Gastroesophageal sphincter (tissue), 4 donors: ENCODE measurements around the gene MRPS26. TPM values are rescaled to one million over a fixed set of nuclear protein-coding genes. Genes with fewer than 3 reads are reported as not detected.

ENCODE experiments used
- ATAC-seq: fragments of 150-250 bp; one replicate; pipeline ENCODE4 v1.9.1; 2016; ENCODE audit warnings: mild to moderate bottlenecking, moderate library complexity
- H3K27ac ChIP-seq, 4 donors: fragments of 200-600 bp; sonication (generic) in 3 of 4; 1 replicate in 3 of 4; 2 replicates in 1 of 4; pipeline ENCODE4 v1.5.1; 2016 to 2019
- H3K27me3 ChIP-seq: fragments of 200-600 bp; sonication (generic); one replicate; pipeline ENCODE4 v1.5.1; 2019
- H3K36me3 ChIP-seq, 2 donors: fragments of 200-600 bp; sonication (generic); one replicate each; pipeline ENCODE4 v1.5.1; 2019; ENCODE audit warnings: control low read depth in 1 of 2
- H3K4me1 ChIP-seq, 3 donors: fragments of 200-600 bp; sonication (generic); 1 replicate in 2 of 3; 2 replicates in 1 of 3; pipeline ENCODE4 v1.5.1; 2016 to 2019; ENCODE audit warnings: control low read depth in 2 of 3
- H3K4me3 ChIP-seq, 2 donors: fragments of 200-600 bp; sonication (generic); one replicate each; pipeline ENCODE4 v1.5.1; 2019; ENCODE audit warnings: mild to moderate bottlenecking in 1 of 2, moderate library complexity in 1 of 2
- H3K9me3 ChIP-seq, 3 donors: fragments of 200-600 bp; sonication (generic); one replicate each; pipeline ENCODE4 v1.5.1; 2017 to 2019; ENCODE audit warnings: control low read depth in 2 of 3
- CTCF ChIP-seq, 4 experiments: fragments of 200-600 bp in 2 of 4; fragments of 450-650 bp in 2 of 4; sonication (generic) in 1 of 4; IDR thresholded peaks; one replicate each; pipeline ENCODE4 v1.5.1; 2017 to 2019; ENCODE audit warnings: antibody characterized with exemption in 4 of 4, mild to moderate bottlenecking in 2 of 4, moderate library complexity in 2 of 4
- EP300 ChIP-seq: sonication (generic); formaldehyde crosslinking; IDR thresholded peaks from one replicate; pipeline ENCODE4 v1.6.1; 2017; ENCODE audit warnings: antibody characterized with exemption, mild to moderate bottlenecking
- POLR2A ChIP-seq, 2 donors: fragments of 450-650 bp; IDR thresholded peaks; one replicate each; pipeline ENCODE4 v1.6.1; 2017; ENCODE audit warnings: antibody characterized with exemption in 2 of 2, mild to moderate bottlenecking in 2 of 2, moderate library complexity in 1 of 2
- POLR2AphosphoS5 ChIP-seq: sonication (generic); formaldehyde crosslinking; IDR thresholded peaks from one replicate; pipeline ENCODE4 v1.6.1; 2017; ENCODE audit warnings: antibody characterized with exemption
- WGBS, 2 donors: methylation state at CpG; one replicate each; pipeline ENCODE4 v1.1.5; 2018; ENCODE audit warnings: low coverage in 1 of 2; 5-methylcytosine and 5-hydroxymethylcytosine counted together
- total RNA-seq, 4 donors: library from RNA; depleted of rRNA; stranded (reverse); fragments of >200 nt; gene quantifications; one replicate each; pipeline ENCODE4 v1.1.0, GENCODE V29; 2016

MRPS26 gene
- total RNA-seq, 4 donors from 2014 or later = 67.3 to 80.8 (median 72.7) TPM

- H3K4me3 ChIP-seq = no peak overlapping the region
These were observed 3.9 kb upstream of the MRPS26 start for GRCh38 chr20:3041854-3042409.

GRCh38 chr20:3042625-3043024 lies 3.2 kb upstream of the MRPS26 start:
- TF ChIP-seq POLR2AphosphoS5 (no peak), CTCF (IDR thresholded peaks at IDR 0.05) (no peak), EP300 (no peak), POLR2A (IDR thresholded peaks at IDR 0.05) (no peak)
- H3K4me1 ChIP-seq = peaks cover 0 to 45% (median 20%) of the 10 kb centered on the region in 3 donors
- H3K27me3 ChIP-seq = no peaks in the 10 kb centered on the region
- peak; percentile 17 for ATAC-seq
- peak overlapping the region in 3 of 4 donors; percentile 56 to 66 (median 62) for H3K27ac ChIP-seq
- no peak overlapping the region for H3K4me3 ChIP-seq
- WGBS, 2 donors = 23 to 30% methylated on average over 2 of the region's 5 CpGs
- H3K36me3 ChIP-seq = peaks cover 0 to 38% of the 10 kb centered on the region in 2 donors
- H3K9me3 ChIP-seq = no peaks in the 10 kb centered on the region

More at GRCh38 chr20:3041854-3042409, 3.9 kb upstream of the MRPS26 start:
- Histone ChIP-seq H3K27me3 (no peaks in the 10 kb centered on the region), H3K4me1 (peaks cover 0 to 38% (median 14%) of the 10 kb centered on the region in 3 donors), H3K27ac (peak overlapping the region in 3 of 4 donors; percentile 56 to 66 (median 62)), H3K9me3 (no peaks in the 10 kb centered on the region), H3K36me3 (peaks cover 0 to 41% of the 10 kb centered on the region in 2 donors)
- ATAC-seq = no peak
- 25 to 40% methylated on average over 8 to 9 of the region's 10 CpGs for WGBS, 2 donors
- TF ChIP-seq POLR2AphosphoS5 (no peak), EP300 (no peak), POLR2A (IDR thresholded peaks at IDR 0.05) (no peak), CTCF (IDR thresholded peaks at IDR 0.05) (no peak)

DNA sequence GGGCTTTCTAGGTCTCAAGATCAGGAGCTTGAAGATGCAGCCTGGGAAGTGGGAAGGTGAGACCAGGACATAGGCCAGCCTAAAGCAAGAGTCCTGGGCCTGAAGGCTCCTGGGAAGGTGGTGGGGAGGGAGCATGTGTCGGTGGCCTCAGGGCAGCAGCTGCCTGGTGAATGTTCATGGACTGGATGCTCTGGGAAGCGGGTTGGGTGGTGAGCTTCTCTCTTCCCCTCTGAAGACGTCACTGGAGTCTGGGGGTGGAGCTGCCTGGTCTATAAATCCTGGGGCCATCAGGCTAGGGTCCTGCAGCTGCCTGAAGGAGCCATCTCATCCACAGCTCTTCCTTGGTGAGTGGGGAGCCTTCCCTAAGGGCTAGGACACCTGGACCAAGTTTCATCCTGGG lies 2.5 kb upstream of the MRPS26 start, which contains the start of gene GNRH2:
Gene GNRH2 (plus strand): TSS at position 301 of the 400 bp plus-strand sequence. CDS start 793 bp downstream, outside the sequence.
- Histone ChIP-seq H3K4me1 (peaks cover 0 to 49% (median 20%) of the 10 kb centered on the region in 3 donors), H3K27me3 (no peaks in the 10 kb centered on the region), H3K27ac (peak within 1 kb of the TSS in 3 of 4 donors; percentile 62 to 96 (median 94)), H3K9me3 (no peaks in the 10 kb centered on the region), H3K36me3 (peaks cover 0 to 38% of the 10 kb centered on the region in 2 donors), H3K4me3 (no peak within 1 kb of the TSS)
- ATAC-seq = no peak
- no peak for TF ChIP-seq POLR2AphosphoS5
- TF ChIP-seq POLR2A (IDR thresholded peaks at IDR 0.05) = no peak
- TF ChIP-seq CTCF (IDR thresholded peaks at IDR 0.05) = no peak
- no peak for TF ChIP-seq EP300
- no CpG with 5 or more reads among the region's 3 CpGs for WGBS, 2 donors

DNA sequence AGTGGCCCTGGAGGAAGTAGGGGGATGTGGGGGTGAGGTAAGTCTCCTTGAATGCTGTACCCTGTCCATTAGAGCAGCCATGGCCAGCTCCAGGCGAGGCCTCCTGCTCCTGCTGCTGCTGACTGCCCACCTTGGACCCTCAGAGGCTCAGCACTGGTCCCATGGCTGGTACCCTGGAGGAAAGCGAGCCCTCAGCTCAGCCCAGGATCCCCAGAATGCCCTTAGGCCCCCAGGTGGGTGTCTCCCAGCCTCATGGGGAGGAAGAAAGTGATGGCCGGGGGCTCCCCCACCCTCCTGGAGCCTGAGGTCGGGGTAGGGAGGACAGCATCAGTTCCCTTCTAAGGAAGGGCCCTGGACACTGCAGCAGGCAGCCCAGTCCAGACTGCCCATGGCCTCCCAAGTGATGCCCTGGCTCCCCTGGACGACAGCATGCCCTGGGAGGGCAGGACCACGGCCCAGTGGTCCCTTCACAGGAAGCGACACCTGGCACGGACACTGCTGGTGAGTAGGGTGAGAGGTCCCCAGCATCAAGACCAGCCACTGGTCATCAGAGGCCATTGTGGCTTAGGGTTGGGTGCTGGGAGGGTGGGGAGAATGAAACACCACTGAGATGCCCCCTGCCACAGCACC lies 1.4 kb upstream of the MRPS26 start:
- Histone ChIP-seq H3K27ac (peak overlapping the region in 3 of 4 donors; percentile 92 to 96 (median 94)), H3K9me3 (no peaks in the 10 kb centered on the region), H3K27me3 (no peaks in the 10 kb centered on the region), H3K4me3 (no peak overlapping the region), H3K36me3 (peaks cover 0 to 38% of the 10 kb centered on the region in 2 donors), H3K4me1 (peaks cover 0 to 50% (median 20%) of the 10 kb centered on the region in 3 donors)
- no peak for TF ChIP-seq POLR2AphosphoS5
- no peak for TF ChIP-seq CTCF (IDR thresholded peaks at IDR 0.05)
- TF ChIP-seq POLR2A (IDR thresholded peaks at IDR 0.05) = no peak
- TF ChIP-seq EP300 = no peak
- WGBS, 2 donors = no CpG with 5 or more reads among the region's 8 CpGs
- no peak for ATAC-seq
